Measurements from ENCODE around the gene ICAM4.

Gene ICAM4

GRCh38 chr19:10283301-10284064, 3.3 kb upstream of the ICAM4 start:
- WGBS, result 81% methylated on average over 22 of the region's 23 CpGs
- Histone ChIP-seq H3K9me3 (ENCODE audit: insufficient read depth, low read depth, low read length) (no peaks in the 10 kb centered on the region), H3K27me3 (ENCODE audit: insufficient read depth, low read length) (peaks cover 29% of the 10 kb centered on the region), H3K27ac (ENCODE audit: low read depth, low read length) (no peak overlapping the region), H3K4me1 (ENCODE audit: insufficient read depth, low read length) (0 out of 2 replicates have a peak, but pooled peaks cover 3% of the 10 kb centered on the region), H3K36me3 (ENCODE audit: insufficient read depth, low read length) (peaks cover 4% of the 10 kb centered on the region; the same call in 1 of the 2 replicates), H3K4me3 (ENCODE audit: low read length) (no peak overlapping the region), H3K9ac (ENCODE audit: low read depth, low read length) (no peak overlapping the region)

- no peak overlapping the region for H3K27ac ChIP-seq (ENCODE audit: low read depth, low read length)
- no peak overlapping the region for H3K4me3 ChIP-seq (ENCODE audit: low read length)
- no peaks in the 10 kb centered on the region for H3K9me3 ChIP-seq (ENCODE audit: insufficient read depth, low read depth, low read length)
- peaks cover 38% of the 10 kb centered on the region for H3K27me3 ChIP-seq (ENCODE audit: insufficient read depth, low read length)
- no peak overlapping the region for H3K9ac ChIP-seq (ENCODE audit: low read depth, low read length)
- WGBS, result 93% methylated on average over 34 of the region's 34 CpGs
- H3K36me3 ChIP-seq (ENCODE audit: insufficient read depth, low read length), result peaks cover 4% of the 10 kb centered on the region; the same call in 1 of the 2 replicates
- 0 out of 2 replicates have a peak, but pooled peaks cover 3% of the 10 kb centered on the region for H3K4me1 ChIP-seq (ENCODE audit: insufficient read depth, low read length)
Measured at GRCh38 chr19:10284065-10284959, 2.4 kb upstream of the ICAM4 start.

GRCh38 chr19:10284960-10285278, 1.8 kb upstream of the ICAM4 start:
- Histone ChIP-seq H3K27me3 (ENCODE audit: insufficient read depth, low read length) (peaks cover 44% of the 10 kb centered on the region), H3K36me3 (ENCODE audit: insufficient read depth, low read length) (peaks cover 4% of the 10 kb centered on the region; the same call in 1 of the 2 replicates), H3K9ac (ENCODE audit: low read depth, low read length) (no peak overlapping the region), H3K27ac (ENCODE audit: low read depth, low read length) (no peak overlapping the region), H3K4me3 (ENCODE audit: low read length) (no peak overlapping the region), H3K4me1 (ENCODE audit: insufficient read depth, low read length) (0 out of 2 replicates have a peak, but pooled peaks cover 3% of the 10 kb centered on the region), H3K9me3 (ENCODE audit: insufficient read depth, low read depth, low read length) (no peaks in the 10 kb centered on the region)
- WGBS, result 94% methylated on average over 13 of the region's 13 CpGs

- H3K27me3 ChIP-seq (ENCODE audit: insufficient read depth, low read length), result peaks cover 48% of the 10 kb centered on the region
- no peaks in the 10 kb centered on the region for H3K9me3 ChIP-seq (ENCODE audit: insufficient read depth, low read depth, low read length)
- WGBS, result 94% methylated on average over 4 of the region's 4 CpGs
- peaks cover 4% of the 10 kb centered on the region; the same call in 1 of the 2 replicates for H3K36me3 ChIP-seq (ENCODE audit: insufficient read depth, low read length)
- no peak overlapping the region for H3K4me3 ChIP-seq (ENCODE audit: low read length)
- H3K9ac ChIP-seq (ENCODE audit: low read depth, low read length), result no peak overlapping the region
- H3K4me1 ChIP-seq (ENCODE audit: insufficient read depth, low read length), result 0 out of 2 replicates have a peak, but pooled peaks cover 3% of the 10 kb centered on the region
- no peak overlapping the region for H3K27ac ChIP-seq (ENCODE audit: low read depth, low read length)
Measured at GRCh38 chr19:10285393-10285792, 1.4 kb upstream of the ICAM4 start.

- peaks cover 4% of the 10 kb centered on the region; the same call in 1 of the 2 replicates for H3K36me3 ChIP-seq (ENCODE audit: insufficient read depth, low read length)
- H3K9me3 ChIP-seq (ENCODE audit: insufficient read depth, low read depth, low read length), result no peaks in the 10 kb centered on the region
- 2% methylated on average over 19 of the region's 23 CpGs for WGBS
- no peak overlapping the region for H3K27ac ChIP-seq (ENCODE audit: low read depth, low read length)
- H3K9ac ChIP-seq (ENCODE audit: low read depth, low read length), result no peak overlapping the region
- peak overlapping the region; percentile 54 for H3K4me3 ChIP-seq (ENCODE audit: low read length)
- 0 out of 2 replicates have a peak, but pooled peaks cover 3% of the 10 kb centered on the region for H3K4me1 ChIP-seq (ENCODE audit: insufficient read depth, low read length)
- H3K27me3 ChIP-seq (ENCODE audit: insufficient read depth, low read length), result peaks cover 82% of the 10 kb centered on the region
Measured at GRCh38 chr19:10288662-10289166, 2.0 kb downstream of the ICAM4 start.

- peak overlapping the region; percentile 54 for H3K4me3 ChIP-seq (ENCODE audit: low read length)
- H3K4me1 ChIP-seq (ENCODE audit: insufficient read depth, low read length), result 0 out of 2 replicates have a peak, but pooled peaks cover 3% of the 10 kb centered on the region
- WGBS, result 2% methylated on average over 49 of the region's 50 CpGs
Measured at GRCh38 chr19:10289167-10289835, 2.5 kb downstream of the ICAM4 start.

GRCh38 chr19:10289836-10290356, 3.1 kb downstream of the ICAM4 start, which contains the start of gene ICAM5:
ICAM5 (plus strand) TSS chr19:10289952; CDS start chr19:10290044, 92 bp downstream.
- Histone ChIP-seq H3K9ac (ENCODE audit: low read depth, low read length) (no peak within 1 kb of the TSS), H3K4me1 (ENCODE audit: insufficient read depth, low read length) (0 out of 2 replicates have a peak, but pooled peaks cover 3% of the 10 kb centered on the region), H3K36me3 (ENCODE audit: insufficient read depth, low read length) (peaks cover 4% of the 10 kb centered on the region; the same call in 1 of the 2 replicates), H3K4me3 (ENCODE audit: low read length) (peak within 1 kb of the TSS; percentile 54), H3K9me3 (ENCODE audit: insufficient read depth, low read depth, low read length) (no peaks in the 10 kb centered on the region), H3K27me3 (ENCODE audit: insufficient read depth, low read length) (peaks cover 94% of the 10 kb centered on the region), H3K27ac (ENCODE audit: low read depth, low read length) (no peak within 1 kb of the TSS)
- 1% methylated on average over 44 of the region's 45 CpGs for WGBS

More at GRCh38 chr19:10289167-10289835, 2.5 kb downstream of the ICAM4 start:
- no peak overlapping the region for H3K27ac ChIP-seq (ENCODE audit: low read depth, low read length)
- H3K9ac ChIP-seq (ENCODE audit: low read depth, low read length), result no peak overlapping the region
- peaks cover 4% of the 10 kb centered on the region; the same call in 1 of the 2 replicates for H3K36me3 ChIP-seq (ENCODE audit: insufficient read depth, low read length)
- H3K9me3 ChIP-seq (ENCODE audit: insufficient read depth, low read depth, low read length), result no peaks in the 10 kb centered on the region
- peaks cover 88% of the 10 kb centered on the region for H3K27me3 ChIP-seq (ENCODE audit: insufficient read depth, low read length)

GRCh38 chr19:10290357-10290875, 3.7 kb downstream of the ICAM4 start:
- Histone ChIP-seq H3K4me3 (ENCODE audit: low read length) (peak overlapping the region; percentile 54), H3K36me3 (ENCODE audit: insufficient read depth, low read length) (peaks cover 1% of the 10 kb centered on the region; the same call in 1 of the 2 replicates), H3K4me1 (ENCODE audit: insufficient read depth, low read length) (0 out of 2 replicates have a peak, but pooled peaks cover 3% of the 10 kb centered on the region), H3K27me3 (ENCODE audit: insufficient read depth, low read length) (peaks cover 99% of the 10 kb centered on the region), H3K27ac (ENCODE audit: low read depth, low read length) (no peak overlapping the region), H3K9me3 (ENCODE audit: insufficient read depth, low read depth, low read length) (no peaks in the 10 kb centered on the region), H3K9ac (ENCODE audit: low read depth, low read length) (no peak overlapping the region)
- 3% methylated on average over 30 of the region's 30 CpGs for WGBS

- no peaks in the 10 kb centered on the region for H3K9me3 ChIP-seq (ENCODE audit: insufficient read depth, low read depth, low read length)
- H3K4me3 ChIP-seq (ENCODE audit: low read length), result peak overlapping the region; percentile 54
- no peak overlapping the region for H3K27ac ChIP-seq (ENCODE audit: low read depth, low read length)
- H3K36me3 ChIP-seq (ENCODE audit: insufficient read depth, low read length), result no peaks in the 10 kb centered on the region
- peaks cover 3% of the 10 kb centered on the region; the same call in 1 of the 2 replicates for H3K4me1 ChIP-seq (ENCODE audit: insufficient read depth, low read length)
- H3K9ac ChIP-seq (ENCODE audit: low read depth, low read length), result no peak overlapping the region
- H3K27me3 ChIP-seq (ENCODE audit: insufficient read depth, low read length), result peaks cover 100% of the 10 kb centered on the region
- 3% methylated on average over 57 of the region's 57 CpGs for WGBS
Measured at GRCh38 chr19:10290876-10291553, 4.3 kb downstream of the ICAM4 start.
